Measurements from ENCODE around the gene PCGF3.
"Not testable (repeated sequence)": the region's sequence is repeated elsewhere in the genome, so short reads cannot be mapped to it uniquely, and the experiment has no call there.

PCGF3 gene

DNA sequence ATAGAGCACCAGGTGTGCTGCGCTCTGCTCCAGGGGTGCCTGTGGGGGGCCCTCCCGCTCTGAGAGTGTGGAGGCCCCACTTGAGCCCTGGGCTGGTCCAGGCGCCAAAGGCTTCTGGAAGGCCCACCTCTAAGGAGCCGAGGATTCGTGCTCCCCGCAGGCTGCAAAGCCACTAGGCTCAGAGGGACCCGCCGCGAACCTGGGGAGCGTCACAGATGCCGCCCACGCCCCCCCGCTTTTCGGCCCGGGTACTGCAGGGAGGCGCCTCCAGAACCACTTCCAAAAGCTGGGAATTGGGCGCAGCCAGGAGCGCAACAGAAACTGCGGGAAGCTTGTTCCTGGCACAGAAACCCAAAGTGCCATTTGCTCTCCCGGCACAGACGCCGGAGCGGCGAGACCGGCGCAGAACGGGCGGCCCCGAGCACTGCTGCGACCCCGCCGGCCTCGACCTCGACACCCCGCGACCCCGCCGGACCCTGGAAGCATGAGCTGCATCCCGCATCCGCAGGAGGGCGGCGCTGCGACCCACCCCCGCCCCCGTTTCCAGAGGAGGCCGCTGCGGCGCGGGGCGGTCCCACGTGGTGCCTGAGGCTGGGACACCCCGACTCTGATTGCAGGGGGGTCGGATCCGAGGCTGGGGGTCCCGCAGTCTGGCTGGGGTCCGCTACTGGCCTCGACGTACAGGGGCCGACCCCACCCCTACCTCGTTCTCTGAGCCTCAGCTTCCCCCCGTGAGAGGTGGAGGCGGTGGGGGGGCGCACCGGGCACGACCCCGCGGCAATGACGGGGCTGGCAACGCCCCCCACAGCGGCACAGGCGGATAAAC lies 89.5 kb downstream of the PCGF3 start:
- H3K27ac ChIP-seq, result no peak overlapping the region
- TF ChIP-seq, protein P1, sequence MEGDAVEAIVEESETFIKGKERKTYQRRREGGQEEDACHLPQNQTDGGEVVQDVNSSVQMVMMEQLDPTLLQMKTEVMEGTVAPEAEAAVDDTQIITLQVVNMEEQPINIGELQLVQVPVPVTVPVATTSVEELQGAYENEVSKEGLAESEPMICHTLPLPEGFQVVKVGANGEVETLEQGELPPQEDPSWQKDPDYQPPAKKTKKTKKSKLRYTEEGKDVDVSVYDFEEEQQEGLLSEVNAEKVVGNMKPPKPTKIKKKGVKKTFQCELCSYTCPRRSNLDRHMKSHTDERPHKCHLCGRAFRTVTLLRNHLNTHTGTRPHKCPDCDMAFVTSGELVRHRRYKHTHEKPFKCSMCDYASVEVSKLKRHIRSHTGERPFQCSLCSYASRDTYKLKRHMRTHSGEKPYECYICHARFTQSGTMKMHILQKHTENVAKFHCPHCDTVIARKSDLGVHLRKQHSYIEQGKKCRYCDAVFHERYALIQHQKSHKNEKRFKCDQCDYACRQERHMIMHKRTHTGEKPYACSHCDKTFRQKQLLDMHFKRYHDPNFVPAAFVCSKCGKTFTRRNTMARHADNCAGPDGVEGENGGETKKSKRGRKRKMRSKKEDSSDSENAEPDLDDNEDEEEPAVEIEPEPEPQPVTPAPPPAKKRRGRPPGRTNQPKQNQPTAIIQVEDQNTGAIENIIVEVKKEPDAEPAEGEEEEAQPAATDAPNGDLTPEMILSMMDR (conservative IDR thresholded peaks at IDR 0.05), result no peak
- TF ChIP-seq ZFX (IDR thresholded peaks at IDR 0.05), result no peak

DNA sequence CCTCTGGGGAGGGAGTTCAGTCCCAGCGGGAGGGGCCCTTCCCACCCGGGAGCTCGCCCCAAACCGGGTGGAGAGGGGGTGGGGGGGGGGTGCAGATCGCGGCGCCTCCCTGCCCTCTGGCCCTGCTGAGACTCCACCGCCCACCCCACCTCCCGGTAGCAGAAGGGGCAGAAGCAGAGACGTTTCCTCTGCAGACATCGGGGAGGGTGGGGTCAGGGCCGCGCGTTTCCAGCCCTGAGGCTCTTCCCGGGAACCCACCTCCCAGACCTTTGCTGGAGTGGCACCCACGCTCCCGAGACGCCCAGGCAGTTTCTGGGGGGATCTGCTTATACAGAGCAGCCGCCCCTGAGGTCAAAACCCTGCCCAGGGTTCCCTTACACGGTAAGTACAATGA lies 90.1 kb downstream of the PCGF3 start:
- TF ChIP-seq, protein P1 (conservative IDR thresholded peaks at IDR 0.05), result no peak
- no peak for TF ChIP-seq ZFX (IDR thresholded peaks at IDR 0.05)
- H3K27ac ChIP-seq, result no peak overlapping the region

DNA sequence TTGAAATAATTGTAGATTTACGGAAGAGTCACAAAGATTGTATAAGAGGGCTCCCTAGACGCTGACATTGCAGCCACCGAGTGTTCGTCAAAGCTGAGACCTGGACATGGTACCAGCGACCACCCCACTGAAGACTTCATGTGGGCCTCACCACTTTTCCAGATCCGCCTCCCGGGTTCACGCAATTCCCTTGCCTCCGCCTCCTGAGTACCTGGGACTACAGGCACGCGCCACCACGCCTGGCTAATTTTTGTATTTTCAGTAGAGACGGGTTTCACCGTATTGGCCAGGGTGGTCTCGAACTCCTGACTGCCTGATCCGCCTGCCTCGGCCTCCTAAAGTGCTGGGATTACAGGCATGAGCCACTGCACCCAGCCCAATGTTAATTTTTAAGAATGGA lies 90.6 kb downstream of the PCGF3 start:
- TF ChIP-seq ZFX (IDR thresholded peaks at IDR 0.05), result no peak
- TF ChIP-seq, protein P1 (conservative IDR thresholded peaks at IDR 0.05), result no peak
- H3K27ac ChIP-seq, result no peak overlapping the region

DNA sequence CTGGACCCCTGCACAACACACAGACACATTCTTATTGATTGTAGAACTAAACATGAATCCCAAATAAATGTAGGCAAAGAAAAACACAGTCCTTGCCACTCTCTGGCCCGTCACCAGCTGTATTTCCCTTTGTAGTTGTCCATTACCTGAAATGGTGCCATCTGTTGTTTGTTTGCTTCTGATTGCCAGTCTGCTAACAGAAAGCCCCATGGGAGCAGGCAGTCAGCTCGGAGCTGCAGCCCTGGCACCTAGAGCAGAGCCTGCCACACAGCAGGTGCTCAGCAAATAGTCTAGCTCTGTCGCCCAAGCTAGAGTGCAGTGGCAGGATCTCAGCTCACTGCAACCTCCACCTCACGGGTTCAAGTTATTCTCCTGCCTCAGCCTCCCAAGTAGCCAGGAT lies 91.4 kb downstream of the PCGF3 start:
- TF ChIP-seq, protein P1 (conservative IDR thresholded peaks at IDR 0.05), result no peak
- TF ChIP-seq ZFX (IDR thresholded peaks at IDR 0.05), result no peak
- H3K27ac ChIP-seq, result no peak overlapping the region

DNA sequence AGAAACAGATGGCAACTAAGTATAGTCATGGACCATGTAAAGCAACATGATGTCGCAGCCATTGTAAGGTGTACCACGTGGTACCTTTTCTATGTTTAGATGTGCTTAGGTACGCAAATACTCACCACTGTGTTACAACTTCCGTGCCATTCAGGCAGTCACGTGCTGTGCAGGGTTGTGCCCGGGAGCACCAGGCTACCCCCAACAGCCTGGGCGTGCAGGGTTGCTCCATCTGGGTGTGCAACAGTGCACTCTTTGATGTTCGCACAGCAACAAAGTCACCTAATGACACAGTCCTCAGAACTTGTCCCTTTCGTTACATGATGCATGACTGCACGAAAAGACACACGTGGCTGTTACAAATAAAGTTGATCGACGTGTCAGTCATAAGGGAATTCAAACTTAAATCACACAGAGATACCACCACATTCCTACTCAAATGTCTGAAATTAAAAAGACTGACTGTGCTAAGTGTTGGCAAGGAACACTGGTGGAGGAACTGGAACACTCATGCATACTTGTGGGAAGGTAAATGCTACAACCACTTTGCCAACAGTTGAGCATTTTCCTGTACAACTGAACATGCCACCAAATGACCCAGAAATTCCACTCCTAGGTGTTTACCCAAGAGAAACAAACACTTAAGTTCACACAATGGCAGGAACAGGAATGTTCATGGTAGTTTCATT lies 95.9 kb downstream of the PCGF3 start:
- no peak overlapping the region for H3K27ac ChIP-seq
- no peak for TF ChIP-seq ZFX (IDR thresholded peaks at IDR 0.05)
- TF ChIP-seq, protein P1 (conservative IDR thresholded peaks at IDR 0.05), result no peak

DNA sequence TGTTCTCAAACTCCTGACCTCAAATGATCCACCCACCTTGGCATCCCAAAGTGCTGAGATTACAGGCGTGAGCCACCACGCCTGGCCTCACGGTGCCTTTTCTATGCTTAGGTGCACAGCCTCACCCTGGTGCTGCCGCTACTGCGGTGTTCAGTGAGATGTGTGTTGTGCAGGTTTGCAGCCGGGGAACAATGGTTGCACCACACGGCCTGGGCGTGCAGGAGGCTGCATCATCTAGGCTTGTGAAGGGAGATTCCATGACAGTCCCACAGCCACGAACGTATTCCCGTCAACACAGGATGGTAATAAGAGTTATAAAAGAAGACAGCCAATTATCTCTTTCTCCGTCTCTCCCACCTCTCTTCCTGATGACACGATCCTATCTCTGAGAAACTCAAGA lies 98.3 kb downstream of the PCGF3 start:
- H3K27ac ChIP-seq, result no peak overlapping the region
- TF ChIP-seq ZFX (IDR thresholded peaks at IDR 0.05), result no peak
- TF ChIP-seq, protein P1 (conservative IDR thresholded peaks at IDR 0.05), result no peak

DNA sequence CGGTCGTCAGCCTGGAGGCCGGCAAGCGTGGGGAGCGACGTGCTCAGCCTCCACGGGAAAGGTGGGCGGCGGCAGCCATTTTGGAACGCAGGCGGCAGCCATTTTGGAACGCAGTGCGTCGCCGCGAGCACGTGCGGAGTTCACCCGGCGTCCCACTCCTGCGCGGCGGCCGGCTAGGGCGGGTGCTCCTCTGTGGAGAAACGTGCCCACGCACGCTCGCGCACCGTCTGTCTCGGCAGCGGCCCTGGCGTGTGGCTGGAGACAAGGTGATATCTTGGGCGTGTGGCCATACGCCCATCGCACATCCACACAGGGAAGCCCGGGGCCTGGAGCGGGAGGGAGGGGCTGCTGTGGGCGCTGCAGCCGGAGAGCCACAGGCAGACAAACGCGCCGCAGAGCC lies 99.2 kb downstream of the PCGF3 start:
- TF ChIP-seq ZFX (IDR thresholded peaks at IDR 0.05), result no peak
- TF ChIP-seq, protein P1 (conservative IDR thresholded peaks at IDR 0.05), result no peak

DNA sequence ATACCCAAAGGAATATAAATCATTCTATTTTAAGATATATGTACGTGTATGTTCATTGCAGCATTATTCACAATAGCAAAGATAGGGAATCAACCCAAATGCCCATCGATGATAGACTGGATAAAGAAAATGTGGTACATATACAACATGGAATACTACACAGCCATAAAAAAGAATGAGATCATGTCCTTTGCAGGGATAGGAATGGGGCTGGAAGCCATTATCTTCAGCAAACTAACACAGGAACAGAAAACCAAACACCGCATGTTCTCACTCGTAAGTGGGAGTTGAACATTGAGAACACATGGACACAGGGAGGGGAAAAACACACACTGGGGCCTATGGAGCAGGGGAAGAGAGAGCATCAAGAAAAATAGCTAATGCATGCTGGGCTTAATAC lies 101.3 kb downstream of the PCGF3 start:
- H3K27ac ChIP-seq, result not testable (repeated sequence)

More for the DNA sequence above, 99.2 kb downstream of the PCGF3 start:
- H3K27ac ChIP-seq, result no peak overlapping the region
